Esophagus squamous epithelium (tissue), 4 donors: ENCODE data around the gene DPP4.

Experiments
- CTCF ChIP-seq, 6 experiments: fragments of 450-650 bp in 4 of 6; fragments of 200-600 bp in 2 of 6; sonication (generic) in 2 of 6; IDR thresholded peaks; one replicate each; pipeline ENCODE4 v1.5.1; 2016 to 2019; ENCODE audit warnings: antibody characterized with exemption in 6 of 6, mild to moderate bottlenecking in 4 of 6, moderate library complexity in 4 of 6
- POLR2A ChIP-seq, 4 donors: fragments of 450-650 bp; IDR thresholded peaks; one replicate each; pipeline ENCODE4 v1.6.1; 2017; ENCODE audit warnings: antibody characterized with exemption in 4 of 4, mild to moderate bottlenecking in 4 of 4, moderate library complexity in 3 of 4

- TF ChIP-seq CTCF (IDR thresholded peaks at IDR 0.05) (no peak), POLR2A (IDR thresholded peaks at IDR 0.05) (no peak)
These were observed 18.9 kb upstream of the DPP4 start for GRCh38 chr2:162092658-162093556.
